HepG2 (cell line): Measurements from ENCODE around the gene ANKFY1. TPM values are rescaled to one million over a fixed set of nuclear protein-coding genes. Genes with fewer than 3 reads are reported as not detected.

Source experiments
- CBX5 ChIP-seq: sonication (generic); formaldehyde crosslinking; IDR thresholded peaks from 2 replicates; pipeline ENCODE4 v1.4.0; 2020; ENCODE audit warnings: missing genetic modification reagents, borderline replicate concordance
- CCAR2 ChIP-seq: fragments of 200-400 bp; formaldehyde crosslinking; optimal IDR thresholded peaks from 2 replicates; pipeline ENCODE3; 2018; ENCODE audit warnings: low read depth, mild to moderate bottlenecking, low read length, moderate library complexity
- CREB1 ChIP-seq, 2 experiments: fragments of 450-650 bp in 1 of 2; IDR thresholded peaks; 2 replicates each; pipeline ENCODE4 v1.6.1; 2016 to 2017; ENCODE audit warnings: control low read depth in 1 of 2, mild to moderate bottlenecking in 1 of 2, missing compliant biosample characterization in 1 of 2, missing genetic modification characterization in 1 of 2
- CSRNP2 ChIP-seq: sonication (generic); formaldehyde crosslinking; conservative IDR thresholded peaks from 2 replicates; pipeline ENCODE4 v1.8.0; 2022; ENCODE audit warnings: low read depth, missing genetic modification reagents
- FOXA3 ChIP-seq: IDR thresholded peaks from 2 replicates; pipeline ENCODE4 v1.6.1; 2016; ENCODE audit warnings: missing genetic modification reagents, missing compliant biosample characterization
- PBX2 ChIP-seq: IDR thresholded peaks from 2 replicates; pipeline ENCODE4 v1.6.1; 2016; ENCODE audit warnings: control low read depth
- RFXAP ChIP-seq: sonication (generic); formaldehyde crosslinking; IDR thresholded peaks from 2 replicates; pipeline ENCODE4 v1.4.0; 2020; ENCODE audit warnings: missing genetic modification reagents, borderline replicate concordance
- USF2 ChIP-seq, 2 experiments: sonication (generic) in 1 of 2; formaldehyde crosslinking in 1 of 2; IDR thresholded peaks; 2 replicates each; pipeline versions ENCODE4 v1.5.1 to v1.6.1; 2011 to 2020; ENCODE audit warnings: borderline replicate concordance in 1 of 2, low read depth in 1 of 2, low read length in 1 of 2, mild to moderate bottlenecking in 1 of 2, missing genetic modification reagents in 1 of 2, moderate library complexity in 1 of 2
- ZBTB25 ChIP-seq: IDR thresholded peaks from 2 replicates; pipeline ENCODE4 v1.6.1; 2018; ENCODE audit warnings: missing genetic modification reagents
- ZBTB33 ChIP-seq: sonication (generic); formaldehyde crosslinking; IDR thresholded peaks from 2 replicates; pipeline ENCODE4 v1.4.0; 2020; ENCODE audit warnings: missing genetic modification reagents
- ZBTB7B ChIP-seq: sonication (generic); formaldehyde crosslinking; IDR thresholded peaks from 2 replicates; pipeline ENCODE4 v1.4.0; 2020; ENCODE audit warnings: missing genetic modification reagents
- ZMAT3 ChIP-seq: sonication (generic); formaldehyde crosslinking; conservative IDR thresholded peaks from 2 replicates; pipeline ENCODE4 v1.7.0; 2021; ENCODE audit warnings: missing genetic modification reagents
- ZNF264 ChIP-seq: sonication (generic); formaldehyde crosslinking; IDR thresholded peaks from 2 replicates; pipeline ENCODE4 v1.4.0; 2020; ENCODE audit warnings: missing genetic modification reagents
- ZNF629 ChIP-seq: sonication (generic); formaldehyde crosslinking; conservative IDR thresholded peaks from 2 replicates; pipeline ENCODE4 v1.5.0; 2020; ENCODE audit warnings: missing genetic modification reagents
- ZNF772 ChIP-seq: sonication (generic); formaldehyde crosslinking; IDR thresholded peaks from 2 replicates; pipeline ENCODE4 v1.5.0; 2020; ENCODE audit warnings: mild to moderate bottlenecking, missing genetic modification reagents
- ZXDC ChIP-seq: sonication (generic); formaldehyde crosslinking; IDR thresholded peaks from 2 replicates; pipeline ENCODE4 v1.5.0; 2020; ENCODE audit warnings: mild to moderate bottlenecking, missing genetic modification reagents
- polyA plus RNA-seq, 8 experiments: library from polyadenylated mRNA; depleted of rRNA in 3 of 8; stranded (reverse) in 7 of 8; unstranded in 1 of 8; fragments of >200 nt; fragmentation: Illumina TruSeq in 4 of 8; extraction: Trizol in 4 of 8; gene quantifications; 2 replicates each; pipeline versions ENCODE4 v1.2.1 to v1.2.3, GENCODE V29; 2011 to 2016; ENCODE audit warnings: low read depth in 4 of 8, missing spikeins in 1 of 8, mixed read lengths in 1 of 8; ENCODE audit not compliant: insufficient read depth in 1 of 8
- total RNA-seq, 5 experiments: library from RNA; depleted of rRNA; stranded (reverse); fragments of >200 nt; fragmentation: Illumina TruSeq; extraction: Trizol; gene quantifications; 2 replicates each; pipeline ENCODE4 v1.2.3, GENCODE V29; 2016; ENCODE audit warnings: low read depth in 1 of 5

Gene ANKFY1
- total and polyA plus RNA-seq, 2 of the 13 experiments (the other 11 are each of a cell fraction or from before 2014, with no cell fraction given) = 11.9 to 16.8 TPM

- TF ChIP-seq CBX5 (CRISPR knock-in tag) (0 out of 2 replicates have a peak, but pooled peaks have one; percentile 43), PBX2 (CRISPR knock-in tag) (0 out of 2 replicates have a peak, but pooled peaks have one; percentile 8), ZNF264 (CRISPR knock-in tag) (peak; percentile 98), ZMAT3 (CRISPR knock-in tag) (peak; percentile 63; the same call in 1 of the 2 replicates), CREB1 (IDR thresholded peaks at IDR 0.05) (peak; percentile 99), CREB1 (CRISPR knock-in tag; IDR thresholded peaks at IDR 0.05) (peak; percentile 95), CSRNP2 (CRISPR knock-in tag) (no peak), RFXAP (peak; percentile 35; the same call in 1 of the 2 replicates), ZNF772 (CRISPR knock-in tag) (peak; percentile 66; the same call in 1 of the 2 replicates), CCAR2 (no peak), ZBTB33 (peak; percentile 7), USF2 (IDR thresholded peaks at IDR 0.05; ENCODE audit: low read depth, low read length) (no peak), USF2 (CRISPR knock-in tag; IDR thresholded peaks at IDR 0.05; ENCODE audit: borderline replicate concordance) (no peak; the same call in 1 of the 2 replicates), ZBTB25 (CRISPR knock-in tag) (no peak), ZNF629 (no peak), FOXA3 (CRISPR knock-in tag) (peak; percentile 27; the same call in 1 of the 2 replicates), ZBTB7B (peak; percentile 37; the same call in 1 of the 2 replicates), ZXDC (CRISPR knock-in tag) (no peak)
Measured at GRCh38 chr17:4143563-4144421, 120.0 kb downstream of the ANKFY1 start (continued).
